K562 (cell line): ENCODE results near the gene SEC22A. TPM values are rescaled to one million over a fixed set of nuclear protein-coding genes. Genes with fewer than 3 reads are reported as not detected.

Source experiments
- CC2D1A ChIP-seq: fragments of 450-650 bp; IDR thresholded peaks from 2 replicates; pipeline ENCODE4 v1.6.1; 2017; ENCODE audit warnings: mild to moderate bottlenecking
- CXXC5 ChIP-seq: fragments of 250-450 bp; sonication (Bioruptor Pico); IDR thresholded peaks from 2 replicates; pipeline ENCODE4 v1.8.0; 2022; ENCODE audit warnings: inconsistent platforms, mild to moderate bottlenecking, moderate library complexity
- E2F3 ChIP-seq: fragments of 250-450 bp; sonication (Bioruptor Pico); IDR thresholded peaks from 2 replicates; pipeline ENCODE4 v1.4.0; 2020; ENCODE audit warnings: mild to moderate bottlenecking
- ELF2 ChIP-seq: fragments of 250-450 bp; sonication (Bioruptor Pico); IDR thresholded peaks from 2 replicates; pipeline ENCODE4 v1.5.0; 2021; ENCODE audit warnings: mild to moderate bottlenecking
- MTA1 ChIP-seq: fragments of 450-650 bp; IDR thresholded peaks from 2 replicates; pipeline ENCODE4 v1.6.1; 2017; ENCODE audit warnings: borderline replicate concordance
- NFYB ChIP-seq: IDR thresholded peaks from 2 replicates; pipeline ENCODE4 v1.6.1; 2011; ENCODE audit warnings: mild to moderate bottlenecking, moderate library complexity; ENCODE audit not compliant: insufficient read length; ENCODE audit errors: extremely low read depth
- POLR2G ChIP-seq: fragments of 200-400 bp; formaldehyde crosslinking; IDR thresholded peaks from 2 replicates; pipeline ENCODE4 v1.6.1; 2017; ENCODE audit warnings: low read depth, mild to moderate bottlenecking, antibody characterized with exemption, low read length, moderate library complexity
- ZNF134 ChIP-seq: fragments of 250-450 bp; sonication (Bioruptor Pico); conservative IDR thresholded peaks from 2 replicates; pipeline ENCODE4 v1.4.0; 2020
- polyA plus RNA-seq, 8 experiments: library from polyadenylated mRNA; depleted of rRNA in 4 of 8; stranded (reverse) in 5 of 8; unstranded in 3 of 8; fragments of >200 nt; fragmentation: Nextera tagmentation in 2 of 8; fragmentation: Illumina TruSeq in 1 of 8; extraction: Ambion mirVana in 2 of 8; extraction: Trizol in 1 of 8; gene quantifications; 2 replicates each; pipeline versions ENCODE4 v1.2.1 to v1.2.3, GENCODE V29; 2011 to 2014; ENCODE audit warnings: inconsistent platforms in 1 of 8, missing spikeins in 1 of 8
- total RNA-seq, 7 experiments: library from RNA; depleted of rRNA in 6 of 7; stranded (reverse); fragments of >200 nt in 6 of 7; fragmentation: Illumina TruSeq in 2 of 7; extraction: Trizol in 2 of 7; gene quantifications; 2 replicates each; pipeline versions ENCODE4 v1.2.1 to v1.2.3, GENCODE V29; 2011 to 2021; ENCODE audit warnings: low replicate concordance in 1 of 7
- TF ChIP-seq, protein P1 (sequence below): fragments of 450-650 bp; IDR thresholded peaks from 2 replicates; pipeline ENCODE4 v1.7.0; 2016; ENCODE audit warnings: borderline replicate concordance
- TF ChIP-seq, protein P2 (sequence below), 2 experiments: fragments of 450-650 bp; conservative IDR thresholded peaks; 2 replicates each; pipeline ENCODE4 v1.6.1; 2017; ENCODE audit warnings: mild to moderate bottlenecking in 2 of 2, moderate library complexity in 2 of 2
- TF ChIP-seq, protein P3 (sequence below): fragments of 250-450 bp; sonication (Bioruptor Pico); IDR thresholded peaks from 2 replicates; pipeline ENCODE4 v1.8.0; 2021; ENCODE audit warnings: moderate library complexity, mild to moderate bottlenecking, inconsistent platforms
- TF ChIP-seq, protein P4 (sequence below): fragments of 250-450 bp; sonication (Bioruptor Pico); IDR thresholded peaks from 2 replicates; pipeline ENCODE4 v1.4.0; 2020; ENCODE audit warnings: mild to moderate bottlenecking
- TF ChIP-seq, protein P5 (sequence below): sonication (generic); formaldehyde crosslinking; IDR thresholded peaks from 2 replicates; pipeline ENCODE4 v1.9.0; 2022; ENCODE audit warnings: mild to moderate bottlenecking, missing genetic modification reagents
- TF ChIP-seq, protein P6 (sequence below), 2 experiments: fragments of 250-450 bp in 1 of 2; fragments of 450-650 bp in 1 of 2; sonication (Bioruptor Pico) in 1 of 2; IDR thresholded peaks; 2 replicates each; pipeline versions ENCODE4 v1.6.1 to v1.8.0; 2016 to 2021; ENCODE audit warnings: mild to moderate bottlenecking in 2 of 2, moderate library complexity in 2 of 2, missing compliant biosample characterization in 1 of 2, missing genetic modification characterization in 1 of 2
- TF ChIP-seq, protein P7 (sequence below), 2 experiments: IDR thresholded peaks; 2 replicates each; pipeline ENCODE4 v1.6.1; 2011; ENCODE audit warnings: borderline replicate concordance in 1 of 2, control low read depth in 1 of 2, low read depth in 1 of 2, low read length in 1 of 2, mild to moderate bottlenecking in 1 of 2, mixed read lengths in 1 of 2, moderate library complexity in 1 of 2; ENCODE audit not compliant: insufficient read depth in 1 of 2, insufficient read length in 1 of 2, poor library complexity in 1 of 2, severe bottlenecking in 1 of 2; ENCODE audit errors: extremely low read depth in 1 of 2

Gene SEC22A
- total and polyA plus RNA-seq, 9 of the 15 experiments (the other 6 are each of a cell fraction or from before 2014, with no cell fraction given), result 7.9 to 44.5 (median 20.5) TPM

DNA sequence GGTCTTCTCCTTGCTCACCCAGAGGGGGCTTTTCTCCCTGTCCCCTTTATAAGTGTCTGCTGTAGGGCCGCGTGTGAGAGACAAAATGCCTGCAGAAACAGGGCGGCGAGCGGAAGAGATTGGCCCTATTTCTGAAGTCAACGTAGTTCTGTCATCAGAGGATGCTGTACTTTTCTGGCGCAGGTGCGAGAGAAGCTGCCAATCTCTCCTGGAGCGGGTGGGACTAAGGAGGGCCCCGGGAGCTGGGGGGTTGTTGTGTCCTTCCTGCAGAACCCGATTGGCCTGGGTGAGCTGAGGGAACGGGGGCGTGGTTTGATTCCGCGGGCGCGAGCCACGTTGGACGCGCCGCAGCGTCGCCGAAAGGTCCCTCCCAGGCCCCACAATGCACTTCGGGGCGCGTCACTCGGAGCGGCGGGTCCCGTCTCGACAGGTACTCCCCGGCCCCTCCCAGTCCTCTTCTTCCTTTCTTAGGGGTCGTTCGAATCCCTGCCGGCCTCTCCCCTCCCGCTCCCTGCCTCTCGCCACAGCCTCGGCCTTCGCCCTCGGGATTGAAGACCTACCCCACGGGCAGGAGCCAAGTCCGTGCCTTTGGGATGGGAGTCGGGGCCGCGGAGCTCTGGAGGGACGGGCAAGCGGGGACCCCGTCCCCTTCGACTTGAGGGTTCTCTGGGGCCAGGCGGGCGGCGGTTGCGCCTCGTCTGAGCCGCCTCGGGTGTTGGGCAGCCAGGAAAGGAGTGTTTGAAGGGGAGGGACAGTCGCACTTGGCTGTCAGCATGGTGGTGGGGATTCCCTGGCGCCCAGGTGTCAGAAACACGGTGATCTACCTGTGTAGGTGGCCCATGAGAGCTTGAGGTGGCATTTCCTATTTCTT, at the start of gene SEC22A (continued):
- TF ChIP-seq, protein P1, sequence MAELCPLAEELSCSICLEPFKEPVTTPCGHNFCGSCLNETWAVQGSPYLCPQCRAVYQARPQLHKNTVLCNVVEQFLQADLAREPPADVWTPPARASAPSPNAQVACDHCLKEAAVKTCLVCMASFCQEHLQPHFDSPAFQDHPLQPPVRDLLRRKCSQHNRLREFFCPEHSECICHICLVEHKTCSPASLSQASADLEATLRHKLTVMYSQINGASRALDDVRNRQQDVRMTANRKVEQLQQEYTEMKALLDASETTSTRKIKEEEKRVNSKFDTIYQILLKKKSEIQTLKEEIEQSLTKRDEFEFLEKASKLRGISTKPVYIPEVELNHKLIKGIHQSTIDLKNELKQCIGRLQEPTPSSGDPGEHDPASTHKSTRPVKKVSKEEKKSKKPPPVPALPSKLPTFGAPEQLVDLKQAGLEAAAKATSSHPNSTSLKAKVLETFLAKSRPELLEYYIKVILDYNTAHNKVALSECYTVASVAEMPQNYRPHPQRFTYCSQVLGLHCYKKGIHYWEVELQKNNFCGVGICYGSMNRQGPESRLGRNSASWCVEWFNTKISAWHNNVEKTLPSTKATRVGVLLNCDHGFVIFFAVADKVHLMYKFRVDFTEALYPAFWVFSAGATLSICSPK, result no peak
- peak; percentile 86 for TF ChIP-seq POLR2G
- TF ChIP-seq NFYB, result peak; percentile 12
- no peak for TF ChIP-seq ELF2 (CRISPR knock-in tag)
- TF ChIP-seq E2F3 (CRISPR knock-in tag), result no peak
- peak; percentile 90 for TF ChIP-seq MTA1
- peak; percentile 44; the same call in 1 of the 2 replicates for TF ChIP-seq CXXC5 (CRISPR knock-in tag)
- TF ChIP-seq, protein P2, sequence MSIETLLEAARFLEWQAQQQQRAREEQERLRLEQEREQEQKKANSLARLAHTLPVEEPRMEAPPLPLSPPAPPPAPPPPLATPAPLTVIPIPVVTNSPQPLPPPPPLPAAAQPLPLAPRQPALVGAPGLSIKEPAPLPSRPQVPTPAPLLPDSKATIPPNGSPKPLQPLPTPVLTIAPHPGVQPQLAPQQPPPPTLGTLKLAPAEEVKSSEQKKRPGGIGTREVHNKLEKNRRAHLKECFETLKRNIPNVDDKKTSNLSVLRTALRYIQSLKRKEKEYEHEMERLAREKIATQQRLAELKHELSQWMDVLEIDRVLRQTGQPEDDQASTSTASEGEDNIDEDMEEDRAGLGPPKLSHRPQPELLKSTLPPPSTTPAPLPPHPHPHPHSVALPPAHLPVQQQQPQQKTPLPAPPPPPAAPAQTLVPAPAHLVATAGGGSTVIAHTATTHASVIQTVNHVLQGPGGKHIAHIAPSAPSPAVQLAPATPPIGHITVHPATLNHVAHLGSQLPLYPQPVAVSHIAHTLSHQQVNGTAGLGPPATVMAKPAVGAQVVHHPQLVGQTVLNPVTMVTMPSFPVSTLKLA (conservative IDR thresholded peaks at IDR 0.05), result peak in 1 of 2 experiments; percentile 53; a peak in 2 of 4 replicates
- TF ChIP-seq, protein P3, sequence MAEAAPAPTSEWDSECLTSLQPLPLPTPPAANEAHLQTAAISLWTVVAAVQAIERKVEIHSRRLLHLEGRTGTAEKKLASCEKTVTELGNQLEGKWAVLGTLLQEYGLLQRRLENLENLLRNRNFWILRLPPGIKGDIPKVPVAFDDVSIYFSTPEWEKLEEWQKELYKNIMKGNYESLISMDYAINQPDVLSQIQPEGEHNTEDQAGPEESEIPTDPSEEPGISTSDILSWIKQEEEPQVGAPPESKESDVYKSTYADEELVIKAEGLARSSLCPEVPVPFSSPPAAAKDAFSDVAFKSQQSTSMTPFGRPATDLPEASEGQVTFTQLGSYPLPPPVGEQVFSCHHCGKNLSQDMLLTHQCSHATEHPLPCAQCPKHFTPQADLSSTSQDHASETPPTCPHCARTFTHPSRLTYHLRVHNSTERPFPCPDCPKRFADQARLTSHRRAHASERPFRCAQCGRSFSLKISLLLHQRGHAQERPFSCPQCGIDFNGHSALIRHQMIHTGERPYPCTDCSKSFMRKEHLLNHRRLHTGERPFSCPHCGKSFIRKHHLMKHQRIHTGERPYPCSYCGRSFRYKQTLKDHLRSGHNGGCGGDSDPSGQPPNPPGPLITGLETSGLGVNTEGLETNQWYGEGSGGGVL, result no peak
- TF ChIP-seq, protein P4, sequence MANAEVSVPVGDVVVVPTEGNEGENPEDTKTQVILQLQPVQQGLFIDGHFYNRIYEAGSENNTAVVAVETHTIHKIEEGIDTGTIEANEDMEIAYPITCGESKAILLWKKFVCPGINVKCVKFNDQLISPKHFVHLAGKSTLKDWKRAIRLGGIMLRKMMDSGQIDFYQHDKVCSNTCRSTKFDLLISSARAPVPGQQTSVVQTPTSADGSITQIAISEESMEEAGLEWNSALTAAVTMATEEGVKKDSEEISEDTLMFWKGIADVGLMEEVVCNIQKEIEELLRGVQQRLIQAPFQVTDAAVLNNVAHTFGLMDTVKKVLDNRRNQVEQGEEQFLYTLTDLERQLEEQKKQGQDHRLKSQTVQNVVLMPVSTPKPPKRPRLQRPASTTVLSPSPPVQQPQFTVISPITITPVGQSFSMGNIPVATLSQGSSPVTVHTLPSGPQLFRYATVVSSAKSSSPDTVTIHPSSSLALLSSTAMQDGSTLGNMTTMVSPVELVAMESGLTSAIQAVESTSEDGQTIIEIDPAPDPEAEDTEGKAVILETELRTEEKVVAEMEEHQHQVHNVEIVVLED, result peak; percentile 58; the same call in 1 of the 2 replicates
- no peak for TF ChIP-seq ZNF134
- TF ChIP-seq, protein P5, sequence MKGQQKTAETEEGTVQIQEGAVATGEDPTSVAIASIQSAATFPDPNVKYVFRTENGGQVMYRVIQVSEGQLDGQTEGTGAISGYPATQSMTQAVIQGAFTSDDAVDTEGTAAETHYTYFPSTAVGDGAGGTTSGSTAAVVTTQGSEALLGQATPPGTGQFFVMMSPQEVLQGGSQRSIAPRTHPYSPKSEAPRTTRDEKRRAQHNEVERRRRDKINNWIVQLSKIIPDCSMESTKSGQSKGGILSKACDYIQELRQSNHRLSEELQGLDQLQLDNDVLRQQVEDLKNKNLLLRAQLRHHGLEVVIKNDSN (CRISPR knock-in tag), result no peak
- TF ChIP-seq, protein P6, sequence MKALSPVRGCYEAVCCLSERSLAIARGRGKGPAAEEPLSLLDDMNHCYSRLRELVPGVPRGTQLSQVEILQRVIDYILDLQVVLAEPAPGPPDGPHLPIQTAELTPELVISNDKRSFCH (CRISPR knock-in tag; IDR thresholded peaks at IDR 0.05), result no peak
- TF ChIP-seq, protein P6 (tag; IDR thresholded peaks at IDR 0.05), result no peak
- TF ChIP-seq, protein P7, sequence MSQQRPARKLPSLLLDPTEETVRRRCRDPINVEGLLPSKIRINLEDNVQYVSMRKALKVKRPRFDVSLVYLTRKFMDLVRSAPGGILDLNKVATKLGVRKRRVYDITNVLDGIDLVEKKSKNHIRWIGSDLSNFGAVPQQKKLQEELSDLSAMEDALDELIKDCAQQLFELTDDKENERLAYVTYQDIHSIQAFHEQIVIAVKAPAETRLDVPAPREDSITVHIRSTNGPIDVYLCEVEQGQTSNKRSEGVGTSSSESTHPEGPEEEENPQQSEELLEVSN (IDR thresholded peaks at IDR 0.05; ENCODE audit: borderline replicate concordance in 1 of 2, extremely low read depth in 1 of 2, insufficient read depth in 1 of 2, insufficient read length in 1 of 2, low read depth in 1 of 2, low read length in 1 of 2, poor library complexity in 1 of 2, severe bottlenecking in 1 of 2), result peak; percentile 33 to 38
- TF ChIP-seq CC2D1A, result no peak
